Endothelial cell of umbilical vein (primary cell): ENCODE data around the gene SLC25A23. TPM values are rescaled to one million over a fixed set of nuclear protein-coding genes. Genes with fewer than 3 reads are reported as not detected.

Source experiments
- BruUV-seq: library from RNA; stranded (reverse); fragments of 400-500 nt; replicated peaks from 2 replicates; lab custom pipeline; 2021; lab: Mats Ljungman, UMichigan
- CTCF ChIA-PET: fragments of 300-600, 350-600 bp; sonication (Branson Sonifier 250); formaldehyde crosslinking; loops from one replicate; lab custom pipeline; 2021; ENCODE audit warnings: antibody characterized with exemption, inconsistent platforms; lab: Charles Lee
- POLR2A ChIA-PET: fragments of 300-600, 350-600 bp; sonication (Branson Sonifier 250); formaldehyde crosslinking; loops from one replicate; lab custom pipeline; 2021; ENCODE audit warnings: antibody characterized with exemption, inconsistent platforms; lab: Charles Lee
- DNase-seq: peaks from one replicate; pipeline ENCODE4 v3.0.0-alpha.2; 2011; ENCODE audit warnings: low read depth, low spot score
- FAIRE-seq: peaks from 2 replicates; lab custom pipeline; 2011; peaks lifted over from hg19 to GRCh38; lab: Jason Lieb, UNC
- H2AFZ ChIP-seq: 2 replicates; pipeline ENCODE4 v1.6.0; 2012; ENCODE audit warnings: low read depth, low read length, control low read depth, inconsistent platforms
- H3K27ac ChIP-seq: 2 replicates; pipeline ENCODE4 v1.5.1; 2011; ENCODE audit warnings: low read depth, mild to moderate bottlenecking, control low read depth, low read length, moderate library complexity; ENCODE audit not compliant: insufficient read depth
- H3K27me3 ChIP-seq, 2 experiments: 2 replicates each; pipeline versions ENCODE4 v1.6.0 to v1.6.1; 2011; ENCODE audit warnings: low read length in 2 of 2, mixed read lengths in 1 of 2; ENCODE audit not compliant: control insufficient read depth in 2 of 2, insufficient read depth in 2 of 2
- H3K36me3 ChIP-seq, 2 experiments: 2 replicates in 1 of 2; 3 replicates in 1 of 2; pipeline ENCODE4 v1.5.1; 2011; ENCODE audit warnings: low read length in 2 of 2, mild to moderate bottlenecking in 1 of 2, moderate library complexity in 1 of 2; ENCODE audit not compliant: control insufficient read depth in 2 of 2, insufficient read depth in 2 of 2; ENCODE audit errors: extremely low read depth in 1 of 2
- H3K4me1 ChIP-seq: 3 replicates; pipeline ENCODE4 v1.5.1; 2011; ENCODE audit warnings: mild to moderate bottlenecking, low read length; ENCODE audit not compliant: control insufficient read depth, insufficient read depth; ENCODE audit errors: extremely low read depth
- H3K4me2 ChIP-seq: 2 replicates; pipeline ENCODE4 v1.6.1; 2011; ENCODE audit warnings: low read length, control low read depth, mixed read lengths; ENCODE audit not compliant: insufficient read depth
- H3K4me3 ChIP-seq, 3 experiments: fragments of 200-600 bp in 1 of 3; sonication (generic), shearing (Covaris generic) in 1 of 3; replicated peaks in 1 of 3; 2 replicates each; pipeline ENCODE4 v1.5.1; 2011 to 2016; ENCODE audit warnings: control low read depth in 3 of 3, low read length in 3 of 3, mild to moderate bottlenecking in 2 of 3, inconsistent platforms in 1 of 3, low read depth in 1 of 3, moderate library complexity in 1 of 3; ENCODE audit not compliant: insufficient read depth in 1 of 3
- H3K79me2 ChIP-seq: 2 replicates; pipeline ENCODE4 v1.6.0; 2012; ENCODE audit warnings: low read length, inconsistent platforms; ENCODE audit not compliant: control insufficient read depth, insufficient read depth
- H3K9ac ChIP-seq: replicated peaks from 2 replicates; pipeline ENCODE3; 2011; ENCODE audit warnings: low read length, control low read depth; ENCODE audit not compliant: insufficient read depth; ENCODE audit errors: extremely low read depth
- H3K9me1 ChIP-seq: replicated peaks from 3 replicates; pipeline ENCODE4 v1.6.0; 2011; ENCODE audit warnings: mild to moderate bottlenecking, low read length; ENCODE audit not compliant: control insufficient read depth, insufficient read depth; ENCODE audit errors: extremely low read depth
- H3K9me3 ChIP-seq: replicated peaks from 2 replicates; pipeline ENCODE4 v1.5.1; 2012; ENCODE audit warnings: low read length, inconsistent platforms; ENCODE audit not compliant: control insufficient read depth, insufficient read depth
- H4K20me1 ChIP-seq: replicated peaks from 2 replicates; pipeline ENCODE3; 2011; ENCODE audit warnings: mild to moderate bottlenecking, low read length; ENCODE audit not compliant: control insufficient read depth, insufficient read depth; ENCODE audit errors: extremely low read depth
- EZH2 ChIP-seq: IDR thresholded peaks from 2 replicates; pipeline ENCODE4 v1.6.1; 2012; ENCODE audit warnings: borderline replicate concordance, low read depth, mild to moderate bottlenecking, moderate library complexity, low read length, inconsistent platforms; ENCODE audit not compliant: severe bottlenecking
- FOS ChIP-seq: IDR thresholded peaks from 2 replicates; pipeline ENCODE4 v1.6.1; 2011; ENCODE audit warnings: mild to moderate bottlenecking, low read length, moderate library complexity, borderline replicate concordance; ENCODE audit not compliant: insufficient read depth
- GATA2 ChIP-seq: IDR thresholded peaks from 2 replicates; pipeline ENCODE4 v1.7.0; 2011; ENCODE audit warnings: low read depth, mild to moderate bottlenecking, moderate library complexity, mixed read lengths, low read length; ENCODE audit not compliant: insufficient read length, insufficient read depth
- JUN ChIP-seq: IDR thresholded peaks from 2 replicates; pipeline ENCODE4 v1.6.1; 2011; ENCODE audit warnings: borderline replicate concordance, low read depth; ENCODE audit not compliant: insufficient read length, insufficient read depth
- MYC ChIP-seq: IDR thresholded peaks from one replicate; pipeline ENCODE4 v1.6.1; 2011; ENCODE audit warnings: mild to moderate bottlenecking, low read depth, low read length
- POLR2A ChIP-seq: IDR thresholded peaks from 2 replicates; pipeline ENCODE4 v1.6.1; 2012; ENCODE audit warnings: low read depth, mild to moderate bottlenecking, control low read depth, low read length
- POLR2AphosphoS5 ChIP-seq: IDR thresholded peaks from 2 replicates; pipeline ENCODE4 v1.6.1; 2012; ENCODE audit warnings: low read depth, mild to moderate bottlenecking, control low read depth, low read length, moderate library complexity; ENCODE audit not compliant: insufficient read depth
- dilution Hi-C: fragments of 300-500 bp; cut with MboI; formaldehyde crosslinking; loops from one replicate; pipeline ENCODE4 v1.15.0; 2019; ENCODE audit warnings: low sequenced_read_pairs; ENCODE audit not compliant: extremely low pct_ligation_motif_present
- intact Hi-C: fragments of 100-400 bp; cut with micrococcal nuclease; formaldehyde crosslinking; loops from one replicate; pipeline ENCODE4 v1.10.0; 2022
- polyA plus RNA-seq, 4 experiments: library from polyadenylated mRNA; depleted of rRNA in 3 of 4; stranded (reverse) in 3 of 4; unstranded in 1 of 4; fragments of >200 nt; gene quantifications; 2 replicates each; pipeline versions ENCODE4 v1.2.1 to v1.2.3, GENCODE V29; 2011 to 2012; ENCODE audit warnings: missing spikeins in 1 of 4
- total RNA-seq: library from RNA; stranded (reverse); gene quantifications from 2 replicates; pipeline ENCODE4 v1.2.3, GENCODE V29; 2021
- TF ChIP-seq, protein P1 (sequence below), 2 donors: IDR thresholded peaks; 1 replicate in 1 of 2; 2 replicates in 1 of 2; pipeline ENCODE4 v1.5.1; 2011; ENCODE audit warnings: low read length in 2 of 2, mild to moderate bottlenecking in 2 of 2, moderate library complexity in 2 of 2, control low read depth in 1 of 2, inconsistent platforms in 1 of 2, low read depth in 1 of 2; ENCODE audit not compliant: insufficient read depth in 1 of 2; ENCODE audit errors: extremely low read depth in 1 of 2
- TF ChIP-seq, protein P2 (sequence below): IDR thresholded peaks from 2 replicates; pipeline ENCODE4 v1.6.1; 2011; ENCODE audit not compliant: insufficient read depth, insufficient read length

SLC25A23 gene
- total and polyA plus RNA-seq, 2 donors (not counting 3 experiments of a cell fraction or from before 2014, with no cell fraction given), result 12.8 to 33.5 TPM

DNA sequence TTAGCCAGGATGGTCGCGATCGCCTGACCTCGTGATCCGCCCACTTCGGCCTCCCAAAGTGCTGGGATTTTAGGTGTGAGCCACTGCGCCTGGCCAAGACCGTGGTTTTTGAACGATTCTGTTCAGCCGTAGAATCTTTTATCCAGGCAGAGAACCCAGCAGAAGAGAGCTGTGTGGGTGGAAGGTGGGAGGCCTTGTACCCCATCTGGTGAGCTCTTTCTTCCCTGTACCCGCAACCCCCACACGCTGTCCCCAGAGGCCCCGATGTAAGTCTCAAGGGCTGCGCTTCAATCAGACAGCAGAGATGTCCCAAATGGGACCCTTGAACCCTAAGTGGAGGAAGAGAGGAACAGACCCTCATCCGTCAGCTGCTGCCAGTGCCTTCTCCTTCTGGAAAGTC, 3.7 kb downstream of the SLC25A23 start:
- Histone ChIP-seq H3K36me3 (peaks cover 2 to 6% of the 10 kb centered on the region in 2 experiments), H3K79me2 (no peaks in the 10 kb centered on the region), H3K9me3 (no peaks in the 10 kb centered on the region), H2AFZ (no peak overlapping the region), H3K27ac (no peak overlapping the region), H4K20me1 (no peaks in the 10 kb centered on the region), H3K9ac (no peak overlapping the region), H3K4me1 (peaks cover 7% of the 10 kb centered on the region), H3K27me3 (no peaks in the 10 kb centered on the region), H3K9me1 (no peaks in the 10 kb centered on the region), H3K4me2 (no peak overlapping the region), H3K4me3 (no peak overlapping the region)
- TF ChIP-seq JUN (no peak), FOS (no peak), EZH2 (no peak), MYC (no peak), POLR2A (no peak), GATA2 (no peak), POLR2AphosphoS5 (no peak)
- TF ChIP-seq, protein P1, sequence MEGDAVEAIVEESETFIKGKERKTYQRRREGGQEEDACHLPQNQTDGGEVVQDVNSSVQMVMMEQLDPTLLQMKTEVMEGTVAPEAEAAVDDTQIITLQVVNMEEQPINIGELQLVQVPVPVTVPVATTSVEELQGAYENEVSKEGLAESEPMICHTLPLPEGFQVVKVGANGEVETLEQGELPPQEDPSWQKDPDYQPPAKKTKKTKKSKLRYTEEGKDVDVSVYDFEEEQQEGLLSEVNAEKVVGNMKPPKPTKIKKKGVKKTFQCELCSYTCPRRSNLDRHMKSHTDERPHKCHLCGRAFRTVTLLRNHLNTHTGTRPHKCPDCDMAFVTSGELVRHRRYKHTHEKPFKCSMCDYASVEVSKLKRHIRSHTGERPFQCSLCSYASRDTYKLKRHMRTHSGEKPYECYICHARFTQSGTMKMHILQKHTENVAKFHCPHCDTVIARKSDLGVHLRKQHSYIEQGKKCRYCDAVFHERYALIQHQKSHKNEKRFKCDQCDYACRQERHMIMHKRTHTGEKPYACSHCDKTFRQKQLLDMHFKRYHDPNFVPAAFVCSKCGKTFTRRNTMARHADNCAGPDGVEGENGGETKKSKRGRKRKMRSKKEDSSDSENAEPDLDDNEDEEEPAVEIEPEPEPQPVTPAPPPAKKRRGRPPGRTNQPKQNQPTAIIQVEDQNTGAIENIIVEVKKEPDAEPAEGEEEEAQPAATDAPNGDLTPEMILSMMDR (IDR thresholded peaks at IDR 0.05; ENCODE audit: extremely low read depth in 1 of 2, insufficient read depth in 1 of 2, low read depth in 1 of 2, low read length in 2 of 2), result no peak
- TF ChIP-seq, protein P2, sequence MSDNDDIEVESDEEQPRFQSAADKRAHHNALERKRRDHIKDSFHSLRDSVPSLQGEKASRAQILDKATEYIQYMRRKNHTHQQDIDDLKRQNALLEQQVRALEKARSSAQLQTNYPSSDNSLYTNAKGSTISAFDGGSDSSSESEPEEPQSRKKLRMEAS, result no peak
- BruUV-seq, result no TSS peak
- DNase-seq, result no peak
- ChIA-PET POLR2A (no interaction called here), CTCF (no interaction called here)
- FAIRE-seq, result no peak
- dilution Hi-C loops, result no loop called here
- intact Hi-C loops, result no loop called here
